Progenitor cell of endocrine pancreas (in vitro differentiated cells): ENCODE measurements around the gene AFG1L. TPM values are rescaled to one million over a fixed set of nuclear protein-coding genes. Genes with fewer than 3 reads are reported as not detected.
"Not testable (repeated sequence)": the region's sequence is repeated elsewhere in the genome, so short reads cannot be mapped to it uniquely, and the experiment has no call there.

Experiments
- DNase-seq: peaks from one replicate; pipeline ENCODE4 v3.0.0; 2021; ENCODE audit warnings: low spot score; ENCODE audit not compliant: unreplicated experiment
- H3K27ac Mint-ChIP-seq: 2 replicates; pipeline ENCODE4 v1.8.0; 2021; ENCODE audit warnings: mild to moderate bottlenecking, moderate library complexity, mixed read lengths
- H3K27me3 Mint-ChIP-seq: 2 replicates; pipeline ENCODE4 v1.8.0; 2021; ENCODE audit warnings: mixed read lengths
- H3K36me3 Mint-ChIP-seq: 2 replicates; pipeline ENCODE4 v1.8.0; 2022; ENCODE audit warnings: mixed read lengths; ENCODE audit not compliant: insufficient read depth
- H3K4me1 Mint-ChIP-seq: 2 replicates; pipeline ENCODE4 v1.8.0; 2021; ENCODE audit warnings: low read depth, mixed read lengths
- H3K4me3 Mint-ChIP-seq: 2 replicates; pipeline ENCODE4 v1.8.0; 2021; ENCODE audit warnings: low read depth, mild to moderate bottlenecking, moderate library complexity, mixed read lengths
- H3K9me3 Mint-ChIP-seq: 2 replicates; pipeline ENCODE4 v1.8.0; 2021; ENCODE audit warnings: low read depth, mixed read lengths
- total RNA-seq: library from RNA; stranded (reverse); gene quantifications from 2 replicates; pipeline ENCODE4 v1.2.1, GENCODE V29; 2021
- TF ChIP-seq, protein P1 (sequence below): fragments of 200-600 bp; sonication (generic); IDR thresholded peaks from one replicate; pipeline ENCODE4 v1.5.0; 2021; ENCODE audit warnings: antibody characterized with exemption, mild to moderate bottlenecking; ENCODE audit not compliant: unreplicated experiment

Gene AFG1L
- total RNA-seq, 1 donor from 2014 or later: 9.6 TPM

DNA sequence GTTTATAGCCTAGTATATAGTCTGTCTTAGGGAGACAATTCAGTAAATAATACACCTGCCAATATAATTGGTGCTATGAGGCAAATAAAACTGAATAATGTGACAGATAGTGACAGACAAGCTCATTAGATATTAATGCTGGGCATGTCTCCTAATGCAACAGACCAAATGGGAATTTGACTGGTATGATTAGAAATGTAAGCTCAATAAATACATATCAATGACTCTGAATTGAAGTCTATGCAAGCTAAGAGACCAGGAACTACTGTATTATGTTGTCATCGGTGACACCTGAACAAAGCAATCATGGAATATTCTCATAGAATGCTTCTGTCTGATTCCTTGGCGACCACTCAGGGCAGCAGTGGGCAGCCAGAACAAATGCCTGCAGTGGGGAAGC, 31.5 kb upstream of the AFG1L start:
- Mint-ChIP-seq H3K9me3 (no peaks in the 10 kb centered on the region), H3K27ac (no peak overlapping the region), H3K4me3 (no peak overlapping the region), H3K4me1 (peaks cover 5% of the 10 kb centered on the region), H3K36me3 (no peaks in the 10 kb centered on the region), H3K27me3 (no peaks in the 10 kb centered on the region)
- DNase-seq: no peak
- TF ChIP-seq, protein P1, sequence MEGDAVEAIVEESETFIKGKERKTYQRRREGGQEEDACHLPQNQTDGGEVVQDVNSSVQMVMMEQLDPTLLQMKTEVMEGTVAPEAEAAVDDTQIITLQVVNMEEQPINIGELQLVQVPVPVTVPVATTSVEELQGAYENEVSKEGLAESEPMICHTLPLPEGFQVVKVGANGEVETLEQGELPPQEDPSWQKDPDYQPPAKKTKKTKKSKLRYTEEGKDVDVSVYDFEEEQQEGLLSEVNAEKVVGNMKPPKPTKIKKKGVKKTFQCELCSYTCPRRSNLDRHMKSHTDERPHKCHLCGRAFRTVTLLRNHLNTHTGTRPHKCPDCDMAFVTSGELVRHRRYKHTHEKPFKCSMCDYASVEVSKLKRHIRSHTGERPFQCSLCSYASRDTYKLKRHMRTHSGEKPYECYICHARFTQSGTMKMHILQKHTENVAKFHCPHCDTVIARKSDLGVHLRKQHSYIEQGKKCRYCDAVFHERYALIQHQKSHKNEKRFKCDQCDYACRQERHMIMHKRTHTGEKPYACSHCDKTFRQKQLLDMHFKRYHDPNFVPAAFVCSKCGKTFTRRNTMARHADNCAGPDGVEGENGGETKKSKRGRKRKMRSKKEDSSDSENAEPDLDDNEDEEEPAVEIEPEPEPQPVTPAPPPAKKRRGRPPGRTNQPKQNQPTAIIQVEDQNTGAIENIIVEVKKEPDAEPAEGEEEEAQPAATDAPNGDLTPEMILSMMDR: no peak

DNA sequence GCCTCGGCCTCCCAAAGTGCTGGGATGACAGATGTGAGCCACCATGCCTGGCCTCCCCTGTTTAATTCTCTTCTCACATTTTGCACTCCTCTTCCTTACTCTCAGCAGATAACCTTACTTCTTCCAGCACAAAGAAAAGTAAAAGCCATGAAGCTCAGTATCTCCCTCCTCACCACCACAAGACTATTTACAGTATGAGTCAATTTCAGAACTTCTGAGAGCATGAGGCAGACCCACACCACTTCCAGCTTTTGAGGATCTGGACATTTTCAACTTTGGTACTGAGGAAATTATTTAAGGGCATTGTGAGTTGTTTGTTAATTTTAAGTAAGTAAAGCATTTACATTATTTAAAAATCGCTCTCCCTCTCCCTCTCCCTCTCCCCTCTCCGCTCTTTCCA, 26.0 kb upstream of the AFG1L start:
- Mint-ChIP-seq H3K27ac (no peak overlapping the region), H3K9me3 (no peaks in the 10 kb centered on the region), H3K36me3 (no peaks in the 10 kb centered on the region), H3K27me3 (no peaks in the 10 kb centered on the region), H3K4me1 (no peaks in the 10 kb centered on the region), H3K4me3 (no peak overlapping the region)
- DNase-seq: no peak
- TF ChIP-seq, protein P1: no peak

DNA sequence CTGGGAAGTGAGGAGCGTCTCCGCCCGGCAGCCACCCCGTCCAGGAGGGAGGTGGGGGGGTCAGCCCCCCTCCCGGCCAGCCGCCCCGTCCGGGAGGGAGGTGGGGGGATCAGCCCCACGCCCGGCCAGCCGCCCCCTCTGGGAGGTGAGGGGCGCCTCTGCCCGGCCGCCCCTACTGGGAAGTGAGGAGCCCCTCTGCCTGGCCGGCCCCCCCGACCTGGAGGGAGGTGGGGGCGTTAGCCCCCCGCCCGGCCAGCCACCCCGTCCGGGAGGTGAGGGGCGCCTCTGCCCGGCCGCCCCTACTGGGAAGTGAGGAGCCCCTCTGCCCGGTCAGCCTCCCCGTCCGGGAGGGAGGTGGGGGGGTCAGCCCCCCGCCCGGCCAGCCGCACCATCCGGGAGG, 24.9 kb upstream of the AFG1L start:
- H3K4me3 Mint-ChIP-seq, H3K36me3 Mint-ChIP-seq, H3K9me3 Mint-ChIP-seq, H3K27me3 Mint-ChIP-seq, DNase-seq, H3K27ac Mint-ChIP-seq, H3K4me1 Mint-ChIP-seq: not testable (repeated sequence)

DNA sequence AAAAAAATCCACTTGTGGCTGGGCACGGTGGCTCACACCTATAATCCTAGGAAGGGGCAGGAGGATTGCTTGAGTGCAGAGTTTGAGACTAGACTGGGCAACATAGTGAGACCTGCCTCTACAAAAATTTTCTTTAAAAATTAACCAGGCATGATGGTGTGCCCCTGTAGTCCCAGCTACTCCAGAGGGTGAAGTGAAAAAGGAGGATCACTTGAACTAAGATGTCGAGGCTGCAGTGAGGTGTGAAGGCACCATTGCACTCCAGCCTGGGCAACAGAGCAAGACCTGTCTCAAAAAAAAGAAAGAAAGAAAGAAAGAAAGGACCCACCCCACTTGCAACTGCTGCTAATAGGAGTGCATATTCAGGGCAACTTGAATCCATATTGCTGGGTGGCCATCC, 20.3 kb upstream of the AFG1L start:
- no peak for DNase-seq
- Mint-ChIP-seq H3K9me3 (no peaks in the 10 kb centered on the region), H3K27ac (no peak overlapping the region), H3K4me1 (peaks cover 6% of the 10 kb centered on the region), H3K36me3 (no peaks in the 10 kb centered on the region), H3K4me3 (no peak overlapping the region), H3K27me3 (no peaks in the 10 kb centered on the region)
- TF ChIP-seq, protein P1: no peak

DNA sequence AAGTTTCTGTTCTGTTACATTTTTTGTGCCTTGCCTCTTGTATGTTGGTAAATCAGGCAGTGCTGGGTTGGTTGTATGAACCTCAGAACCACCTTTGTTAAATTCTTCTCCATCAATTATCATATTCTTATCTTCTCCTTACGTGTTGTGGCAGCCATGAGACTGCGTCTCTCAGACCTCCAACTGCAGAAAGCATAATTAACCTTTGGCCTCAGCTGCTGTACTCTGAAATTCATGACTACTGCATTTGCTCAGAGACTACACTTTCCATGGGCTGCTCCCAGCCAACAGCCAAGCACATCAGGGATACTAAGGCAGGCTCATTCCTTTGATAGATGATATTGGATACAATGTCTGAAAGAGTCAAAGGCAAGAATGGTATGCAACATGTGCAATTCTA, 18.9 kb upstream of the AFG1L start:
- no peaks in the 10 kb centered on the region for H3K36me3 Mint-ChIP-seq
- H3K9me3 Mint-ChIP-seq: no peaks in the 10 kb centered on the region
- H3K27ac Mint-ChIP-seq: no peak overlapping the region
- no peak for DNase-seq
- H3K4me1 Mint-ChIP-seq: peaks cover 9% of the 10 kb centered on the region
- TF ChIP-seq, protein P1: no peak
- no peaks in the 10 kb centered on the region for H3K27me3 Mint-ChIP-seq
- H3K4me3 Mint-ChIP-seq: no peak overlapping the region

DNA sequence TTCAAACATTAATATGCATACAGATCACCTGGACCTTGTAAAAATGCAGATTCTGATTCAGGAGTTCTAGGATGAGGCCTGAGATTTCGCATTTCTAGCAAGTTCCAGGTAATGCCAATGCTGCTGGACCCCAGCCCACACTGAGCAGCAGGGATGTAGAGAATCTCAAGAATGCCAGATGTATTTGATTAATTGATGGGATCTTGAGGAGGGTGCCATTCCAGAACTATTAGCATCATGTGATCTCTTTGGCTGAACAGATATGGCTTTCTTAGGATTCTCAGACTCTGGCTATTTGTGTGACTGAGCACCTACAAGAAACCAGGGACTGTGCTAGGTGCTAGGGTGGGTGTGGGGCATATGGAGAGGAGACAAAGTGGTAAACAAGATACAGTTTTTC, 17.6 kb upstream of the AFG1L start:
- H3K9me3 Mint-ChIP-seq: no peaks in the 10 kb centered on the region
- H3K4me3 Mint-ChIP-seq: no peak overlapping the region
- H3K27ac Mint-ChIP-seq: no peak overlapping the region
- H3K4me1 Mint-ChIP-seq: peaks cover 9% of the 10 kb centered on the region
- H3K27me3 Mint-ChIP-seq: no peaks in the 10 kb centered on the region
- no peaks in the 10 kb centered on the region for H3K36me3 Mint-ChIP-seq
- TF ChIP-seq, protein P1: no peak
- no peak for DNase-seq
